GM08714 (cell line): ENCODE measurements around the gene BICDL2.
"Not testable (repeated sequence)": the region's sequence is repeated elsewhere in the genome, so short reads cannot be mapped to it uniquely, and the experiment has no call there.

Source experiments
- H3K4me3 ChIP-seq: fragments of 200-500 bp; sonication (Bioruptor generic); 2 replicates; pipeline ENCODE4 v1.5.1; 2014; ENCODE audit warnings: mild to moderate bottlenecking, low read length, inconsistent platforms
- ZNF274 ChIP-seq: IDR thresholded peaks from 2 replicates; pipeline ENCODE4 v1.6.1; 2012; ENCODE audit warnings: mild to moderate bottlenecking, low read depth, low read length

The BICDL2 gene

GRCh38 chr16:3036726-3037315 lies at the start of gene BICDL2:
Gene BICDL2 (minus strand): TSS chr16:3036944. CDS start chr16:3035496, 1,448 bp downstream.
- H3K4me3 ChIP-seq, result no peak within 1 kb of the TSS

GRCh38 chr16:3085868-3086595 lies 49.3 kb upstream of the BICDL2 start:
- H3K4me3 ChIP-seq, result no peak overlapping the region
- no peak for TF ChIP-seq ZNF274

More at GRCh38 chr16:3036726-3037315, at the start of gene BICDL2:
- no peak for TF ChIP-seq ZNF274

- no peak for TF ChIP-seq ZNF274
- H3K4me3 ChIP-seq, result no peak overlapping the region
Measured at GRCh38 chr16:3084969-3085670, 48.4 kb upstream of the BICDL2 start.

GRCh38 chr16:3084491-3084890 lies 47.7 kb upstream of the BICDL2 start:
- TF ChIP-seq ZNF274, result no peak
- H3K4me3 ChIP-seq, result no peak overlapping the region

GRCh38 chr16:3083408-3083807 lies 46.7 kb upstream of the BICDL2 start:
- not testable (repeated sequence) for H3K4me3 ChIP-seq

GRCh38 chr16:3081957-3082356 lies 45.2 kb upstream of the BICDL2 start:
- not testable (repeated sequence) for H3K4me3 ChIP-seq

DNA sequence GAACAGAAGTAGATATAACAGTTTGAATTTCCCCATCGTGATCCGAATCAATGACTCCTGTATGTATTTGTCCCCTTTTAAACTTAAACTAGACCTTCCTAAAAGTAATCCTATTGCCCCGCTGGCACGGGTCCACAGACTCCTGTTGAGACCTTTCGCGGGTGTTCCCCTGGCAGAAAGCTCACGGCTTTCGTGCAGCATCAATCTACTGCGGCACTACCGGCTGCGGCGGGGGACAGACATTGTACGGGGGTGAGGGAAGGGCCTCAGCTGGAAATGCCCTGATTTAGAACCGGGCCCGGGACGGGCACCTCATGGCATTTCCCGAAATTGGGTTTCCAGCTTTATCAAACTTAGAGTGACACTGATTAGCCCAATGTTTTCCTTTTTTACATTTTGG lies 43.3 kb upstream of the BICDL2 start:
- TF ChIP-seq ZNF274, result no peak

GRCh38 chr16:3076577-3076976 lies 39.8 kb upstream of the BICDL2 start:
- TF ChIP-seq ZNF274, result no peak
- H3K4me3 ChIP-seq, result peak overlapping the region; percentile 11; the same call in 1 of the 2 replicates

More for the DNA sequence above, 43.3 kb upstream of the BICDL2 start:
- no peak overlapping the region for H3K4me3 ChIP-seq

GRCh38 chr16:3075946-3076345 lies 39.2 kb upstream of the BICDL2 start:
- H3K4me3 ChIP-seq, result not testable (repeated sequence)

DNA sequence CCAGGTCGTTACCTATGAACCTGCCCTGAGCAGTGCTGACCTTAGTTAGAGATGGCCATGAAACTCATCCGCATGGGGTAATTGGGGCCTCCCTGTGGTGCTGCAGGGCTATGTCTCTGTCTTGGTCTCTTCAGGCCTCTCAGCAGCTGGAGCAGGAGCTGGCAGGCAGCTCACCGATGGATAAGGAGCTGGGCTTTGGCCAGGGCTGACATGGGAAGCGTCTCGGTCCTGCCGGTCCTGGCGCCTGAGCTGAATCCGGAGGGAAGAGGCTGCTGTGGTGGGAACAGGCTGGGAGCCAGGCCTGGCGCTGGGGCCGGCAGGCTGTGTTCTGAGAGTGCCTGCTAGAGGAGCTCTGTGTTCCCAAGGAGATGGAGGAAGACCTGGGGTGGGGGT lies 38.8 kb upstream of the BICDL2 start:
- no peak for TF ChIP-seq ZNF274
- H3K4me3 ChIP-seq, result peak overlapping the region; percentile 45; the same call in 1 of the 2 replicates

- peak overlapping the region; percentile 45; the same call in 1 of the 2 replicates for H3K4me3 ChIP-seq
Measured at GRCh38 chr16:3074860-3075522, 38.2 kb upstream of the BICDL2 start.

DNA sequence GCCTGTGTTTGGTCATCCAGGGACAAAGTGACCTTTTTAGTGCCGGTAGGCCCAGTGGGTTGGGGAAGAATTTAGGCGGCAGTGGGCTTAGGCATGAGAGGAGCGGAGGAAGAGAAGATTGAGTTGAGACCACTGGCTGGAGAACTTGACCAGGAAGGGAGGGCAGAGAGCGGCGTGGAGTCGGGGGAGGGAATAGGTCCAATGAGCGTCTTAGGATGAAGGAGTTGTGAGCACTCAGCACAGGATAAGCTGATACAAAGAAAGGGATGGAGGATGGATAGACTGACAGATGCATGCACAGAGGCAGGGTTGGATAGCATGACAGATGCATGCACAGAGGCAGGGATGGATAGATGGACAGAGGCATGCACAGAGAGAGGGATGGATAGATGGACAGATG lies 36.7 kb upstream of the BICDL2 start:
- TF ChIP-seq ZNF274, result no peak
- H3K4me3 ChIP-seq, result no peak overlapping the region

More at GRCh38 chr16:3074860-3075522, 38.2 kb upstream of the BICDL2 start:
- no peak for TF ChIP-seq ZNF274

- H3K4me3 ChIP-seq, result not testable (repeated sequence)
Measured at GRCh38 chr16:3072576-3073263, 36.0 kb upstream of the BICDL2 start.

- H3K4me3 ChIP-seq, result not testable (repeated sequence)
Measured at GRCh38 chr16:3072148-3072547, 35.4 kb upstream of the BICDL2 start.
